Caco-2 (cell line): ENCODE results near the gene MESP1. TPM values are rescaled to one million over a fixed set of nuclear protein-coding genes. Genes with fewer than 3 reads are reported as not detected.

ENCODE experiments used
- BruUV-seq: library from RNA; stranded (reverse); fragments of 400-500 nt; replicated peaks from 2 replicates; lab custom pipeline; 2021; lab: Mats Ljungman, UMichigan
- CTCF ChIA-PET: fragments of 300-600 bp; sonication (Branson Sonifier 250); formaldehyde crosslinking; loops from one replicate; lab custom pipeline; 2022; ENCODE audit warnings: antibody characterized with exemption; lab: Charles Lee
- POLR2A ChIA-PET: fragments of 300-600 bp; sonication (Branson Sonifier 250); formaldehyde crosslinking; loops from one replicate; lab custom pipeline; 2022; ENCODE audit warnings: antibody characterized with exemption; lab: Charles Lee
- DNase-seq, 2 experiments: peaks; one replicate each; pipeline versions ENCODE4 v3.0.0 to v3.0.0-alpha.2; 2020 to 2022
- H3K27me3 ChIP-seq: replicated peaks from 2 replicates; pipeline ENCODE4 v1.6.0; 2011; ENCODE audit warnings: low read length; ENCODE audit not compliant: control insufficient read depth, insufficient read depth
- H3K36me3 ChIP-seq: 2 replicates; pipeline ENCODE4 v1.5.1; 2011; ENCODE audit warnings: low read length; ENCODE audit not compliant: control insufficient read depth, insufficient read depth
- H3K4me1 ChIP-seq: fragments of 250-450 bp; sonication (Bioruptor Pico); 2 replicates; pipeline ENCODE4 v1.5.1; 2020; ENCODE audit warnings: mild to moderate bottlenecking
- H3K4me3 ChIP-seq: 2 replicates; pipeline ENCODE4 v1.5.1; 2011; ENCODE audit warnings: low read depth, mild to moderate bottlenecking, control low read depth, low read length
- H3K9me3 ChIP-seq: fragments of 250-450 bp; sonication (Bioruptor Pico); 2 replicates; pipeline ENCODE4 v1.5.1; 2020; ENCODE audit warnings: mild to moderate bottlenecking, moderate library complexity
- H3K27ac Mint-ChIP-seq: one replicate; pipeline ENCODE4 v1.8.0; 2022; ENCODE audit warnings: mixed read lengths; ENCODE audit not compliant: unreplicated experiment
- H3K27me3 Mint-ChIP-seq: one replicate; pipeline ENCODE4 v1.8.0; 2022; ENCODE audit warnings: mixed read lengths; ENCODE audit not compliant: insufficient read depth, unreplicated experiment
- H3K36me3 Mint-ChIP-seq: one replicate; pipeline ENCODE4 v1.8.0; 2022; ENCODE audit warnings: mild to moderate bottlenecking, mixed read lengths; ENCODE audit not compliant: insufficient read depth, unreplicated experiment
- H3K4me1 Mint-ChIP-seq: one replicate; pipeline ENCODE4 v1.8.0; 2022; ENCODE audit warnings: low read depth, mixed read lengths; ENCODE audit not compliant: unreplicated experiment
- H3K4me3 Mint-ChIP-seq: one replicate; pipeline ENCODE4 v1.8.0; 2022; ENCODE audit warnings: mild to moderate bottlenecking, moderate library complexity, mixed read lengths; ENCODE audit not compliant: unreplicated experiment
- H3K9me3 Mint-ChIP-seq: one replicate; pipeline ENCODE4 v1.8.0; 2022; ENCODE audit warnings: mixed read lengths; ENCODE audit not compliant: unreplicated experiment
- intact Hi-C: fragments of 100-400 bp; cut with micrococcal nuclease; formaldehyde crosslinking; loops from one replicate; pipeline ENCODE4 v1.10.0; 2022; ENCODE audit not compliant: unreplicated experiment
- total RNA-seq: library from RNA; stranded (reverse); gene quantifications from 2 replicates; pipeline ENCODE4 v1.2.3, GENCODE V29; 2022
- TF ChIP-seq, protein P1 (sequence below), 2 experiments: fragments of 200-600 bp in 1 of 2; IDR thresholded peaks; 1 replicate in 1 of 2; 2 replicates in 1 of 2; pipeline versions ENCODE4 v1.5.1 to v1.8.0; 2011 to 2022; ENCODE audit warnings: antibody characterized with exemption in 1 of 2, control low read depth in 1 of 2, inconsistent platforms in 1 of 2, low read depth in 1 of 2, low read length in 1 of 2, mild to moderate bottlenecking in 1 of 2, moderate library complexity in 1 of 2; ENCODE audit not compliant: insufficient read depth in 1 of 2, severe bottlenecking in 1 of 2, unreplicated experiment in 1 of 2

MESP1 gene
- total RNA-seq, 1 experiment from 2014 or later = 1.00 TPM

DNA sequence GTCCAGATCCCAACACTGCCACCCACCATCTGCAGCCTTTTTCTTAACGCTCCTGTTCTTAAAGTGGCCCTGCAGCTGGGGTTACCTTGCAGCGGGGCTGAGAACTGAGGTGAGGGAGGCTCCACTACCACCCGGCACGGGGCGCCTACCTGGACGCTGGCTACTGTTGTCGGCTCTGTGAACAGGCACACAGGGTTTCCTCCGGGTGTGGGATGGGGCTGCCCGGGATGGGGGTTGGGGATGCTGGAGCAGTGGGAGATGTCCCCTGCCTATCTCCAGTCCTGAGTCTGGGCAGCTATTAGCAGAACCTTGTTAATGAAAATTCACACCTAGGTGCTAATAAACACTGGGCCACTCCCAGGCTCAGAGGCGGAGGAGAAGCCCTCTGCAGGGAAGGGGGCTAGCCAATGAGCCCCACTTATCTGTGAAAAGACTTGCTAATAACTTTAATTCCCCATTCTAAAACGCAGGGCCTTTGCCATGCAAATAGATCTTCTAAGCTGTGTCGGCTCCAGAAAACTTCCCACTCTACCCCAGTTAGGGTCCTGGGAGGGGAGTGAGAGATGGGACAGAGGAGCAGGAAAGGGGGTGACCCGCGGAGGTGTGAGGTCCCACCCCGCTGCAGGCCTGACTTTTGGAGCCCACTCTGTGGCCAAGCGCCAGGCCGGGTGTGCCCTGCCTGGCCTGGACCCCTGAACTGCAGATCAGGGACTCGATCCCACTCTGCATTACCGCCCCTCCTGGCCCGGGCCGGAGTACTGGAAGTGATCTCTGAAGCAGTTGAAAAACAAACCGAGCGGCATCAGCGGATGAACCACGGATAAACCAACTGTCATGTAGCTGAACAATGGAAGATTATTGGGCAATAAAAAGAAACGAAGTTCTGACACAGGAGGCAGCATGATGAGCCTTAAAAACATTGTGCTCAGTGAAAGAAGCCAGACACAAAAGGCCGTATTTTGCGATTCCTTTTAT is 3.1 kb downstream of the MESP1 start:
- TF ChIP-seq, protein P1, sequence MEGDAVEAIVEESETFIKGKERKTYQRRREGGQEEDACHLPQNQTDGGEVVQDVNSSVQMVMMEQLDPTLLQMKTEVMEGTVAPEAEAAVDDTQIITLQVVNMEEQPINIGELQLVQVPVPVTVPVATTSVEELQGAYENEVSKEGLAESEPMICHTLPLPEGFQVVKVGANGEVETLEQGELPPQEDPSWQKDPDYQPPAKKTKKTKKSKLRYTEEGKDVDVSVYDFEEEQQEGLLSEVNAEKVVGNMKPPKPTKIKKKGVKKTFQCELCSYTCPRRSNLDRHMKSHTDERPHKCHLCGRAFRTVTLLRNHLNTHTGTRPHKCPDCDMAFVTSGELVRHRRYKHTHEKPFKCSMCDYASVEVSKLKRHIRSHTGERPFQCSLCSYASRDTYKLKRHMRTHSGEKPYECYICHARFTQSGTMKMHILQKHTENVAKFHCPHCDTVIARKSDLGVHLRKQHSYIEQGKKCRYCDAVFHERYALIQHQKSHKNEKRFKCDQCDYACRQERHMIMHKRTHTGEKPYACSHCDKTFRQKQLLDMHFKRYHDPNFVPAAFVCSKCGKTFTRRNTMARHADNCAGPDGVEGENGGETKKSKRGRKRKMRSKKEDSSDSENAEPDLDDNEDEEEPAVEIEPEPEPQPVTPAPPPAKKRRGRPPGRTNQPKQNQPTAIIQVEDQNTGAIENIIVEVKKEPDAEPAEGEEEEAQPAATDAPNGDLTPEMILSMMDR (IDR thresholded peaks at IDR 0.05; ENCODE audit: insufficient read depth in 1 of 2, low read depth in 1 of 2, low read length in 1 of 2, severe bottlenecking in 1 of 2, unreplicated experiment in 1 of 2) = no peak
- no peaks in the 10 kb centered on the region for H3K36me3 Mint-ChIP-seq
- H3K27ac Mint-ChIP-seq = no peak overlapping the region
- POLR2A ChIA-PET = no interaction called here
- H3K4me3 Mint-ChIP-seq = no peak overlapping the region
- no peak for DNase-seq
- no peaks in the 10 kb centered on the region for H3K9me3 Mint-ChIP-seq
- intact Hi-C loops = no loop called here
- peaks cover 6% of the 10 kb centered on the region; the same call in 1 of the 2 replicates for H3K4me1 ChIP-seq
- H3K4me1 Mint-ChIP-seq = no peaks in the 10 kb centered on the region
- H3K27me3 ChIP-seq = no peaks in the 10 kb centered on the region
- no peaks in the 10 kb centered on the region for H3K36me3 ChIP-seq
- no peak overlapping the region for H3K4me3 ChIP-seq
- H3K27me3 Mint-ChIP-seq = no peaks in the 10 kb centered on the region
- CTCF ChIA-PET = interaction anchor here (1.0 kb wide), 1 partner anchor 8 kb away, joined by 3 read pairs; no protein-coding TSS in a partner anchor
- no peaks in the 10 kb centered on the region for H3K9me3 ChIP-seq
- BruUV-seq = no TSS peak

DNA sequence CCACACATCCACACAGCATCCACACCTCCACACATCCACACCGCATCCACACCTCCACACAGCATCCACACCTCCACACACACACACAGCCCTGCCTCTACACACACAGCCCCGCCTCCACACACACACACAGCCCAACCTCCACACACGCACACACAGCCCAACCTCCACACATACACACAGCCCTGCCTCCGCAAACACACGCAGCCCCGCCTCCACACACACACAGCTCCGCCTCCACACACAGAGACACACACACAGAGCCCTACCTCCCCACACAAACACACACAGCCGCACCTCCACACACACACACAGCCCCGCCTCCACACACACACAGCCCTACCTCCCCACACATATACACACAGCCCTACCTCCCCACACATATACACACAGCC is 4.7 kb downstream of the MESP1 start:
- TF ChIP-seq, protein P1 (IDR thresholded peaks at IDR 0.05; ENCODE audit: insufficient read depth in 1 of 2, low read depth in 1 of 2, low read length in 1 of 2, severe bottlenecking in 1 of 2, unreplicated experiment in 1 of 2) = no peak
- Mint-ChIP-seq H3K4me3 (no peak overlapping the region), H3K27me3 (peaks cover 3% of the 10 kb centered on the region), H3K27ac (no peak overlapping the region), H3K9me3 (no peaks in the 10 kb centered on the region), H3K4me1 (no peaks in the 10 kb centered on the region), H3K36me3 (no peaks in the 10 kb centered on the region)
- no peaks in the 10 kb centered on the region for H3K27me3 ChIP-seq
- intact Hi-C loops = no loop called here
- ChIA-PET POLR2A (no interaction called here), CTCF (no interaction called here)
- no TSS peak for BruUV-seq
- no peaks in the 10 kb centered on the region for H3K36me3 ChIP-seq
- no peak overlapping the region for H3K4me3 ChIP-seq
- peaks cover 2% of the 10 kb centered on the region; the same call in 1 of the 2 replicates for H3K4me1 ChIP-seq
- no peaks in the 10 kb centered on the region for H3K9me3 ChIP-seq
- DNase-seq = no peak

DNA sequence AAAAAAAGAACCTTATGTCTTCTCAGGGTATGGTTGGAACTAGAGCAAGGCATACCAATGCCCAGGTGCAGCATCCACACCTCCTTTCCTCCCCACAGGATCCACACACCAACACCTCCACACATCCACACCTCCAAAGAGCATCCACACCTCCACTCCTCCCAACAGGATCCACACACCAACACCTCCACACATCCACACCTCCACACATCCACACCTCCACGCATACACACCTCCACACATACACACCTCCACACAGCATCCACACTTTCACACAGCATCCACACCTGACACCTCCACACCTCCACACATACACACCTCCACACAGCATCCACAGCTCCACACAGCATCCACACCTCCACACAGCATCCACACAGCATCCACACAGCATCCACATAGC is 5.3 kb downstream of the MESP1 start:
- intact Hi-C loops = no loop called here
- Mint-ChIP-seq H3K27me3 (peaks cover 3% of the 10 kb centered on the region), H3K36me3 (no peaks in the 10 kb centered on the region), H3K27ac (no peak overlapping the region), H3K9me3 (no peaks in the 10 kb centered on the region), H3K4me3 (no peak overlapping the region), H3K4me1 (no peaks in the 10 kb centered on the region)
- H3K4me1 ChIP-seq = no peaks in the 10 kb centered on the region; the same call in 1 of the 2 replicates
- H3K27me3 ChIP-seq = no peaks in the 10 kb centered on the region
- CTCF ChIA-PET = no interaction called here
- no peaks in the 10 kb centered on the region for H3K9me3 ChIP-seq
- H3K36me3 ChIP-seq = no peaks in the 10 kb centered on the region
- TF ChIP-seq, protein P1 (IDR thresholded peaks at IDR 0.05; ENCODE audit: insufficient read depth in 1 of 2, low read depth in 1 of 2, low read length in 1 of 2, severe bottlenecking in 1 of 2, unreplicated experiment in 1 of 2) = no peak
- no TSS peak for BruUV-seq
- no peak for DNase-seq
- H3K4me3 ChIP-seq = no peak overlapping the region
- POLR2A ChIA-PET = no interaction called here
